Measurements from ENCODE around the gene MICAL2. TPM values are rescaled to one million over a fixed set of nuclear protein-coding genes. Genes with fewer than 3 reads are reported as not detected.

MICAL2 gene
- polyA plus RNA-seq, 3 donors, result 7.9 to 13.2 (median 9.8) TPM

GRCh38 chr11:12075822-12076821 is 34.3 kb upstream of the MICAL2 start:
- no peak overlapping the region for H3K27ac ChIP-seq (ENCODE audit: low read depth, low read length)
- 60 to 76% (median 69%) methylated on average over 15 of the region's 15 CpGs for WGBS, 3 donors

GRCh38 chr11:12076840-12077534 is 33.4 kb upstream of the MICAL2 start:
- no peak overlapping the region for H3K27ac ChIP-seq (ENCODE audit: low read depth, low read length)
- 90 to 92% (median 91%) methylated on average over 4 of the region's 4 CpGs for WGBS, 3 donors

- no peak overlapping the region for H3K27ac ChIP-seq (ENCODE audit: low read depth, low read length)
- 80 to 95% (median 89%) methylated on average over 7 of the region's 7 CpGs for WGBS, 3 donors
These were observed 32.7 kb upstream of the MICAL2 start for GRCh38 chr11:12077535-12078280.

GRCh38 chr11:12079726-12080556 is 30.4 kb upstream of the MICAL2 start:
- no peak overlapping the region for H3K27ac ChIP-seq (ENCODE audit: low read depth, low read length)
- WGBS, 3 donors, result 59 to 64% (median 59%) methylated on average over 13 of the region's 13 CpGs

- H3K27ac ChIP-seq (ENCODE audit: low read depth, low read length), result no peak overlapping the region
- WGBS, 3 donors, result 88 to 91% (median 90%) methylated on average over 1 of the region's 1 CpG
These were observed 27.0 kb upstream of the MICAL2 start for GRCh38 chr11:12083380-12083779.

GRCh38 chr11:12084256-12084655 is 26.1 kb upstream of the MICAL2 start:
- no peak overlapping the region for H3K27ac ChIP-seq (ENCODE audit: low read depth, low read length)

- no peak overlapping the region for H3K27ac ChIP-seq (ENCODE audit: low read depth, low read length)
- WGBS, 3 donors, result 80 to 83% (median 82%) methylated on average over 11 of the region's 11 CpGs
These were observed 24.8 kb upstream of the MICAL2 start for GRCh38 chr11:12085371-12086251.

- WGBS, 3 donors, result 21 to 56% (median 39%) methylated on average over 3 of the region's 3 CpGs
These were observed 23.9 kb upstream of the MICAL2 start for GRCh38 chr11:12086271-12087074.

GRCh38 chr11:12087075-12088004 is 23.1 kb upstream of the MICAL2 start:
- H3K27ac ChIP-seq (ENCODE audit: low read depth, low read length), result peak overlapping the region; percentile 2
- WGBS, 3 donors, result 59 to 82% (median 64%) methylated on average over 7 of the region's 7 CpGs

More at GRCh38 chr11:12086271-12087074, 23.9 kb upstream of the MICAL2 start:
- peak overlapping the region; percentile 2 for H3K27ac ChIP-seq (ENCODE audit: low read depth, low read length)

- 44 to 57% (median 45%) methylated on average over 7 of the region's 7 CpGs for WGBS, 3 donors
- H3K27ac ChIP-seq (ENCODE audit: low read depth, low read length), result no peak overlapping the region
These were observed 22.3 kb upstream of the MICAL2 start for GRCh38 chr11:12088047-12088481.

GRCh38 chr11:12088531-12088930 is 21.9 kb upstream of the MICAL2 start:
- 93 to 96% (median 94%) methylated on average over 9 of the region's 9 CpGs for WGBS, 3 donors
- H3K27ac ChIP-seq (ENCODE audit: low read depth, low read length), result no peak overlapping the region

GRCh38 chr11:12089041-12089440 is 21.3 kb upstream of the MICAL2 start:
- WGBS, 3 donors, result 89 to 91% (median 91%) methylated on average over 4 of the region's 4 CpGs
- no peak overlapping the region for H3K27ac ChIP-seq (ENCODE audit: low read depth, low read length)

GRCh38 chr11:12089473-12089872 is 20.9 kb upstream of the MICAL2 start:
- H3K27ac ChIP-seq (ENCODE audit: low read depth, low read length), result no peak overlapping the region
- 76 to 85% (median 78%) methylated on average over 2 of the region's 2 CpGs for WGBS, 3 donors

GRCh38 chr11:12090061-12090591 is 20.3 kb upstream of the MICAL2 start:
- no peak overlapping the region for H3K27ac ChIP-seq (ENCODE audit: low read depth, low read length)
- WGBS, 3 donors, result 37 to 75% (median 38%) methylated on average over 4 of the region's 4 CpGs

- WGBS, 3 donors, result 82 to 86% (median 84%) methylated on average over 4 of the region's 4 CpGs
- H3K27ac ChIP-seq (ENCODE audit: low read depth, low read length), result no peak overlapping the region
These were observed 19.6 kb upstream of the MICAL2 start for GRCh38 chr11:12090761-12091258.

Data from adipose tissue (tissue), 3 donors.